HG02870 (cell line): ENCODE measurements around the gene PCDHA6.
"Not testable (repeated sequence)": the region's sequence is repeated elsewhere in the genome, so short reads cannot be mapped to it uniquely, and the experiment has no call there.

Experiments used
- ATAC-seq: cut with Tn5 transposase; IDR thresholded peaks from one replicate; pipeline ENCODE4 v1.9.1; 2021; ENCODE audit warnings: mild to moderate bottlenecking, moderate library complexity; ENCODE audit not compliant: unreplicated experiment

PCDHA6 gene

GRCh38 chr5:140827704-140828361 is at the start of gene PCDHA6:
TSS of gene PCDHA6 (plus strand) at chr5:140827960. CDS start at chr5:140828092, 132 bp downstream.
- ATAC-seq = no peak

GRCh38 chr5:140780512-140780911 is 47.2 kb upstream of the PCDHA6 start:
- no peak for ATAC-seq

GRCh38 chr5:140785905-140786686 is 41.7 kb upstream of the PCDHA6 start, which contains the start of gene PCDHA1:
TSS of gene PCDHA1 (plus strand) at chr5:140786140.
- no peak for ATAC-seq

- ATAC-seq = not testable (repeated sequence)
Observed at GRCh38 chr5:140787422-140787821, 40.3 kb upstream of the PCDHA6 start.

- not testable (repeated sequence) for ATAC-seq
Observed at GRCh38 chr5:140787849-140788504, 39.8 kb upstream of the PCDHA6 start.

- ATAC-seq = no peak
Observed at GRCh38 chr5:140791089-140791488, 36.7 kb upstream of the PCDHA6 start.

GRCh38 chr5:140794595-140795258 is 33.0 kb upstream of the PCDHA6 start, which contains the start of gene PCDHA2:
TSS of gene PCDHA2 (plus strand) at chr5:140794852.
- ATAC-seq = no peak

- no peak for ATAC-seq
Observed at GRCh38 chr5:140795259-140795641, 32.5 kb upstream of the PCDHA6 start.

- ATAC-seq = not testable (repeated sequence)
Observed at GRCh38 chr5:140796072-140796717, 31.6 kb upstream of the PCDHA6 start.

- ATAC-seq = no peak
Observed at GRCh38 chr5:140796718-140797095, 31.1 kb upstream of the PCDHA6 start.

GRCh38 chr5:140800816-140801493 is 26.8 kb upstream of the PCDHA6 start, which contains the start of gene PCDHA3:
TSS of gene PCDHA3 (plus strand) at chr5:140801057.
- no peak for ATAC-seq

GRCh38 chr5:140801494-140801841 is 26.3 kb upstream of the PCDHA6 start:
- ATAC-seq = no peak

GRCh38 chr5:140802381-140802780 is 25.4 kb upstream of the PCDHA6 start:
- not testable (repeated sequence) for ATAC-seq

GRCh38 chr5:140802781-140803271 is 24.9 kb upstream of the PCDHA6 start:
- no peak for ATAC-seq

GRCh38 chr5:140806834-140807775 is 20.7 kb upstream of the PCDHA6 start, which contains the start of gene PCDHA4:
TSS of gene PCDHA4 (plus strand) at chr5:140807068.
- ATAC-seq = no peak

GRCh38 chr5:140808241-140808888 is 19.4 kb upstream of the PCDHA6 start:
- ATAC-seq = not testable (repeated sequence)

- ATAC-seq = no peak
Observed at GRCh38 chr5:140808889-140809291, 18.9 kb upstream of the PCDHA6 start.
